Progenitor cell of endocrine pancreas (in vitro differentiated cells): ENCODE data around the gene LIPI. TPM values are rescaled to one million over a fixed set of nuclear protein-coding genes. Genes with fewer than 3 reads are reported as not detected.

Source experiments
- DNase-seq: peaks from one replicate; pipeline ENCODE4 v3.0.0; 2021; ENCODE audit warnings: low spot score; ENCODE audit not compliant: unreplicated experiment
- H3K27ac Mint-ChIP-seq: 2 replicates; pipeline ENCODE4 v1.8.0; 2021; ENCODE audit warnings: mild to moderate bottlenecking, moderate library complexity, mixed read lengths
- H3K27me3 Mint-ChIP-seq: 2 replicates; pipeline ENCODE4 v1.8.0; 2021; ENCODE audit warnings: mixed read lengths
- H3K36me3 Mint-ChIP-seq: 2 replicates; pipeline ENCODE4 v1.8.0; 2022; ENCODE audit warnings: mixed read lengths; ENCODE audit not compliant: insufficient read depth
- H3K4me1 Mint-ChIP-seq: 2 replicates; pipeline ENCODE4 v1.8.0; 2021; ENCODE audit warnings: low read depth, mixed read lengths
- H3K4me3 Mint-ChIP-seq: 2 replicates; pipeline ENCODE4 v1.8.0; 2021; ENCODE audit warnings: low read depth, mild to moderate bottlenecking, moderate library complexity, mixed read lengths
- H3K9me3 Mint-ChIP-seq: 2 replicates; pipeline ENCODE4 v1.8.0; 2021; ENCODE audit warnings: low read depth, mixed read lengths
- total RNA-seq: library from RNA; stranded (reverse); gene quantifications from 2 replicates; pipeline ENCODE4 v1.2.1, GENCODE V29; 2021
- TF ChIP-seq, protein P1 (sequence below): fragments of 200-600 bp; sonication (generic); IDR thresholded peaks from one replicate; pipeline ENCODE4 v1.5.0; 2021; ENCODE audit warnings: antibody characterized with exemption, mild to moderate bottlenecking; ENCODE audit not compliant: unreplicated experiment

Gene LIPI
- total RNA-seq, 1 donor from 2014 or later: not detected

DNA sequence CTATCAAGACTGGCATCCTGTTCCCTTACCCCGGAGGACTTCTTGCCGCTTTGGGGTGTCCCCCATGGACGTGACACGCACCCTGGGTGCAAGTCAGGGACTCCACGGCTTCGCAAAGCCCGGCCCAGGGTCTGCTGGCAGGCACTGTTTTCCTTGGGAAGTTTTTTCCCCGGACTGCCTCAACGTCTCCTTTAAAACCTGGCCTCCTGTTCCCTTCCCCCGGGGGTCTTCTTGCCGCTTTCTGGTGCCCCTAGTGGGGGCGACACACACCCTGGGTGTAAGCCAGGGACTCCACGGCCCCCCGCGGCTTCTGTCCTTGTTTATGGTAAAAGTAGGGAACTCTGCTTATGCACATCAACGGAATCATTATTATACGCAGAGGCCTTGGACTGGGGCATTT is 136.6 kb downstream of the LIPI start:
- peaks cover 28% of the 10 kb centered on the region for H3K9me3 Mint-ChIP-seq

GRCh38 chr21:14073615-14074014 is 137.1 kb downstream of the LIPI start:
- no peak overlapping the region for H3K4me3 Mint-ChIP-seq
- H3K4me1 Mint-ChIP-seq: no peaks in the 10 kb centered on the region
- TF ChIP-seq, protein P1, sequence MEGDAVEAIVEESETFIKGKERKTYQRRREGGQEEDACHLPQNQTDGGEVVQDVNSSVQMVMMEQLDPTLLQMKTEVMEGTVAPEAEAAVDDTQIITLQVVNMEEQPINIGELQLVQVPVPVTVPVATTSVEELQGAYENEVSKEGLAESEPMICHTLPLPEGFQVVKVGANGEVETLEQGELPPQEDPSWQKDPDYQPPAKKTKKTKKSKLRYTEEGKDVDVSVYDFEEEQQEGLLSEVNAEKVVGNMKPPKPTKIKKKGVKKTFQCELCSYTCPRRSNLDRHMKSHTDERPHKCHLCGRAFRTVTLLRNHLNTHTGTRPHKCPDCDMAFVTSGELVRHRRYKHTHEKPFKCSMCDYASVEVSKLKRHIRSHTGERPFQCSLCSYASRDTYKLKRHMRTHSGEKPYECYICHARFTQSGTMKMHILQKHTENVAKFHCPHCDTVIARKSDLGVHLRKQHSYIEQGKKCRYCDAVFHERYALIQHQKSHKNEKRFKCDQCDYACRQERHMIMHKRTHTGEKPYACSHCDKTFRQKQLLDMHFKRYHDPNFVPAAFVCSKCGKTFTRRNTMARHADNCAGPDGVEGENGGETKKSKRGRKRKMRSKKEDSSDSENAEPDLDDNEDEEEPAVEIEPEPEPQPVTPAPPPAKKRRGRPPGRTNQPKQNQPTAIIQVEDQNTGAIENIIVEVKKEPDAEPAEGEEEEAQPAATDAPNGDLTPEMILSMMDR: no peak
- H3K27ac Mint-ChIP-seq: no peak overlapping the region
- peaks cover 27% of the 10 kb centered on the region for H3K9me3 Mint-ChIP-seq
- no peaks in the 10 kb centered on the region for H3K27me3 Mint-ChIP-seq
- DNase-seq: no peak
- H3K36me3 Mint-ChIP-seq: peaks cover 14% of the 10 kb centered on the region

More for the DNA sequence above, 136.6 kb downstream of the LIPI start:
- Mint-ChIP-seq H3K36me3 (peaks cover 15% of the 10 kb centered on the region), H3K4me1 (no peaks in the 10 kb centered on the region), H3K27me3 (no peaks in the 10 kb centered on the region), H3K4me3 (no peak overlapping the region), H3K27ac (no peak overlapping the region)
- TF ChIP-seq, protein P1: no peak
- no peak for DNase-seq

DNA sequence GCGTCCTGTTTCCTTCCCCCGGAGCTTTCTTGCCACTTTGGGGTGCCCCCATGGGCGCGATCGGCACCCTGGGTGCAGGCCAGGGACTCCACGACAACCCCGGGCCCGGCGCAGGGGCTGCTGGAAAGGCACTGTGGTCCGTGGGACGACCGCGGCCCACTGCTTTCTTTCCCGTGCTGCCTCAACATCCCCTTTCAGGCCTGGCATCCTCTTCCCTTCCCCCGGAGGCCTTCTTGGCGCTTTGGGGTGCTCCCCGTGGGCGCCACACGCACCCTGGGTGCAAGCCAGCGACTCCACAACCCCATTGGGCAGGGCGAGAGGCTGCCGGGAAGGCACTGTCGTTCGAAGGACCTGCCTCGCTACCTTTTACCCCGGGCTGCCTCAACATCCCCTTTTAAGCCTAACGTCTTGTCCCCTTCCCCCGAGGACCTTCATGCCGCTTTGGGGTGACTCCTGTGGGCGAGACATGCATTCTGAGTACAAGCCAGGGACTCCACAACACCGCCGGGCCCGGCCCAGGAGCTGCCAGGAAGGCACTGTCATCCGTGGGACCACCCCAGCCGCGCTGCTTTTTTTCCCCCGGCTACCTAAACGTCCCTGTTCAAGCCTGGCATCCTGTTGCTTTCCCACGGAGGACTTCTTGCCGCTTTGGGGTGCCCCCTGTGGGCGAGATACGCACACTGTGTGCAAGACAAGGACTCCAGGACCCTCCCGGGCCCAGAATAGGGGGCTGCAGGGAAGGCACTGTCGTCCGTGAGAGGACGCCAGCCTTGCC is 137.8 kb downstream of the LIPI start:
- Mint-ChIP-seq H3K27me3 (no peaks in the 10 kb centered on the region), H3K27ac (no peak overlapping the region), H3K36me3 (peaks cover 11% of the 10 kb centered on the region), H3K4me3 (no peak overlapping the region), H3K4me1 (no peaks in the 10 kb centered on the region), H3K9me3 (peaks cover 20% of the 10 kb centered on the region)
- TF ChIP-seq, protein P1: no peak
- no peak for DNase-seq

- Mint-ChIP-seq H3K27ac (no peak overlapping the region), H3K4me1 (no peaks in the 10 kb centered on the region), H3K9me3 (peaks cover 14% of the 10 kb centered on the region), H3K27me3 (no peaks in the 10 kb centered on the region), H3K36me3 (peaks cover 8% of the 10 kb centered on the region), H3K4me3 (no peak overlapping the region)
- TF ChIP-seq, protein P1: no peak
- no peak for DNase-seq
These were observed 138.6 kb downstream of the LIPI start for GRCh38 chr21:14071902-14072734.

DNA sequence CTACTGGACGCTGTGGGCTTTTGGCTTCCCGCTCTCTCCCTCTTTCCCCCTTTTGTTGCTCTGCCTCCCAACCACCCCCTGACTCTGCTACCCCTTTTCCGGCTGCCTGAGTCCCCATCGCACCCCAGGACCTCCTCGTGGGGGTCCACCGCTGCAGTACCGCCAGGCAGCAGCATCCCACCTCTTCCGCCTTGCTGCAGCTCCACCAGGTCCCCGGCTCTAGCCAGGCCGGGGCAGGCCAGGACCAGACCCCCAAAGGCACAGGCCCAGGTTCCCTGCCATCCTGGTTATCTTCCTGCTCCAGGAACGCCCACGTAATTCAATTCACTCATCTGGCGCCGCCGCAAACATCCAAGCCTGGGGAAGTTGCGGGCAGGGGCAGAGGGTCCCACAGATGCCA is 139.8 kb downstream of the LIPI start:
- Mint-ChIP-seq H3K9me3 (peaks cover 9% of the 10 kb centered on the region), H3K27ac (no peak overlapping the region), H3K36me3 (peaks cover 6% of the 10 kb centered on the region), H3K27me3 (no peaks in the 10 kb centered on the region), H3K4me1 (no peaks in the 10 kb centered on the region), H3K4me3 (no peak overlapping the region)
- TF ChIP-seq, protein P1: no peak
- DNase-seq: no peak
